Transverse colon (tissue), 4 donors: Measurements from ENCODE around the gene CHAMP1.

ENCODE experiments used
- CTCF ChIP-seq, 5 experiments: fragments of 200-600 bp in 3 of 5; fragments of 450-650 bp in 2 of 5; sonication (generic) in 3 of 5; IDR thresholded peaks; 1 replicate in 2 of 5; 2 replicates in 3 of 5; pipeline ENCODE4 v1.5.1; 2016 to 2017; ENCODE audit warnings: antibody characterized with exemption in 5 of 5, inconsistent platforms in 3 of 5, mild to moderate bottlenecking in 2 of 5, moderate library complexity in 1 of 5
- EP300 ChIP-seq: sonication (generic); formaldehyde crosslinking; IDR thresholded peaks from one replicate; pipeline ENCODE4 v1.6.1; 2017; ENCODE audit warnings: antibody characterized with exemption, low read depth
- POLR2A ChIP-seq: fragments of 450-650 bp; IDR thresholded peaks from one replicate; pipeline ENCODE4 v1.6.1; 2016; ENCODE audit warnings: antibody characterized with exemption, mild to moderate bottlenecking, moderate library complexity
- POLR2AphosphoS5 ChIP-seq, 3 donors: sonication (generic); formaldehyde crosslinking; IDR thresholded peaks; one replicate each; pipeline ENCODE4 v1.6.1; 2016; ENCODE audit warnings: antibody characterized with exemption in 3 of 3

GRCh38 chr13:114275304-114275703, 39.0 kb upstream of the CHAMP1 start:
- TF ChIP-seq POLR2A (no peak), EP300 (no peak), CTCF (IDR thresholded peaks at IDR 0.05) (no peak), POLR2AphosphoS5 (IDR thresholded peaks at IDR 0.05) (no peak)
